ENCODE measurements around the gene TRPM1.
A peak's percentile ranks its signal among the peaks of the same experiment; 100 is the strongest.

TRPM1 gene

DNA sequence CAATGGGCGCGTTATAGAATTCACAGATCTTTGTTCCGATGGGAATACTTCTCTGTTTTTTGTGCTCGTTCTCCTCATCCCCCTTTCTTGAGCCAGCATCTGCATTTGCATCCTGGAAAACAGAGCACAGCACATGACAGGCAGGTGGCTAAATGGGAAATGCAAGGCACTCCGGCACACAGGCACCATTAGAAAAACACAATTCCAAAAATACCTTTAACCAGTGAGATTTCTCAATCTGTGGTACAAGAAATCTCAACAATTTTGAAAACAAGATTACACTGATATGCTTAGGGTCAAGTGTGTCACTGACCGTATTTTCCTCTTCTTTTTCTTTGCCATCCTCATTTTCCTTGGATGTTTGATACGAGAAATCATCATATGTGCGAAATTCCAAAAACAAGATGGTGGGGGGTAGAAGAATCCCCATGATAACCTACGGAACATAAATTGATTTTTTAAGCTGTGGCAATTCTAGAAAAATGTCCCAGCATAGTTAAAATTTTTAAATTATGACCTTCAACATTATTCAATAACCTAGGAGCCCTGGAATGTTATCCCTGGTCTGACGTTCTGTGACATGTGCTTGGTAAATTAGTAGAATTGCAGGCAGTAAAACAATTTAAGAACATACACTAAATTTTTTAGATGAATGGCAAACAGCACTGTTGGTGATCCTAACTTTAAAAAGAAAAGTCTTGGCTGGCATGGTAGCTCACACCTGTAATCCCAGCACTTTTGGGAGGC, 63.6 kb downstream of the TRPM1 start:
- H4K12ac ChIP-seq (ENCODE audit: low read depth, low read length): no peak overlapping the region

DNA sequence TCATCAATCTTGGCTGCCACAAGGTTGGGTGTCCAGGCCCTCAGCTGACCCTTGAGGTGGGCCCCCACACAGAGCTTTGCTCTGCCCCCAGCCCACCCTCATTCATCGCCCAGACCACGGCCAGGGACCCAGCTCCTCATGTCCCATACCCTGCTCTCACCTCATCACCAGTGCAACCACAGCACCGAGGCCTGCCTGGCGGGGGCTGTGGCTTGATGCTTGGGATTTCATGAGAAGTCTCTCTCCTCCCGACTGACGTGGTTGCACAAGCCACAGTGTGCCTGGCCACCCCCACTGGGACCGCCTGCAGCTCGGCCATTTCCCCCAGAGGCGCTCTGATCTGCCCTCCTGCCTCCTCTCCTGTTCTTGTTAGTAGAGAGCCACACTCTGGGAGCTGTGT, 64.7 kb downstream of the TRPM1 start:
- Histone ChIP-seq H4K91ac (ENCODE audit: low read depth, low read length) (peak overlapping the region; percentile 30), H3K27ac (ENCODE audit: low read depth, low read length) (no peak overlapping the region), H3K4ac (ENCODE audit: low read depth, low read length) (no peak overlapping the region), H3K36me3 (ENCODE audit: control insufficient read depth in 1 of 2, insufficient read depth in 2 of 2, low read length in 2 of 2) (no peaks in the 10 kb centered on the region), H3K4me3 (ENCODE audit: low read depth, low read length) (no peak overlapping the region), H2AFZ (ENCODE audit: insufficient read depth, low read length, poor library complexity) (no peak overlapping the region), H4K8ac (ENCODE audit: low read depth, low read length) (no peak overlapping the region), H3K9me3 (ENCODE audit: insufficient read depth, low read depth, low read length) (no peaks in the 10 kb centered on the region), H3K23ac (ENCODE audit: low read length) (no peak overlapping the region), H3K79me2 (ENCODE audit: control insufficient read depth, insufficient read depth, low read length, poor library complexity) (no peaks in the 10 kb centered on the region), H3K14ac (ENCODE audit: low read length) (peak overlapping the region; percentile 63), H3K4me1 (ENCODE audit: control insufficient read depth in 1 of 2, insufficient read depth in 2 of 2, low read length in 2 of 2) (peaks cover 11 to 12% of the 10 kb centered on the region in 2 experiments), H3K27me3 (ENCODE audit: insufficient read depth, low read length) (no peaks in the 10 kb centered on the region), H3K9ac (ENCODE audit: low read length) (no peak overlapping the region), H3K4me2 (ENCODE audit: low read length) (no peak overlapping the region), H3K79me1 (ENCODE audit: low read length) (peaks cover 8% of the 10 kb centered on the region), H2BK120ac (ENCODE audit: insufficient read depth, low read length, poor library complexity) (peak overlapping the region; percentile 49), H3K18ac (ENCODE audit: low read length) (no peak overlapping the region), H2BK5ac (ENCODE audit: low read depth, low read length, poor library complexity) (no peak overlapping the region), H4K12ac (ENCODE audit: low read depth, low read length) (no peak overlapping the region), H2BK12ac (ENCODE audit: low read length) (peak overlapping the region; percentile 77), H2AK5ac (ENCODE audit: low read length) (peak overlapping the region; percentile 57)
- no CpG with 5 or more reads among the region's 9 CpGs for WGBS (ENCODE audit: extremely low coverage, insufficient coverage, insufficient read length)
- no peak for DNase-seq

More for the DNA sequence above, 63.6 kb downstream of the TRPM1 start:
- Histone ChIP-seq H3K23ac (ENCODE audit: low read length) (no peak overlapping the region), H3K79me1 (ENCODE audit: low read length) (peaks cover 6% of the 10 kb centered on the region), H2BK5ac (ENCODE audit: low read depth, low read length, poor library complexity) (no peak overlapping the region), H3K27ac (ENCODE audit: low read depth, low read length) (no peak overlapping the region), H3K27me3 (ENCODE audit: insufficient read depth, low read length) (no peaks in the 10 kb centered on the region), H2BK12ac (ENCODE audit: low read length) (no peak overlapping the region), H4K91ac (ENCODE audit: low read depth, low read length) (no peak overlapping the region), H2AFZ (ENCODE audit: insufficient read depth, low read length, poor library complexity) (no peak overlapping the region), H3K9ac (ENCODE audit: low read length) (no peak overlapping the region), H3K9me3 (ENCODE audit: insufficient read depth, low read depth, low read length) (no peaks in the 10 kb centered on the region), H3K14ac (ENCODE audit: low read length) (no peak overlapping the region), H3K36me3 (ENCODE audit: control insufficient read depth in 1 of 2, insufficient read depth in 2 of 2, low read length in 2 of 2) (no peaks in the 10 kb centered on the region), H2AK5ac (ENCODE audit: low read length) (no peak overlapping the region), H3K4ac (ENCODE audit: low read depth, low read length) (no peak overlapping the region), H4K8ac (ENCODE audit: low read depth, low read length) (no peak overlapping the region), H3K4me3 (ENCODE audit: low read depth, low read length) (no peak overlapping the region), H3K18ac (ENCODE audit: low read length) (no peak overlapping the region), H3K4me1 (ENCODE audit: control insufficient read depth in 1 of 2, insufficient read depth in 2 of 2, low read length in 2 of 2) (peaks cover 11 to 12% of the 10 kb centered on the region in 2 experiments), H3K79me2 (ENCODE audit: control insufficient read depth, insufficient read depth, low read length, poor library complexity) (no peaks in the 10 kb centered on the region), H3K4me2 (ENCODE audit: low read length) (no peak overlapping the region), H2BK120ac (ENCODE audit: insufficient read depth, low read length, poor library complexity) (no peak overlapping the region)
- WGBS (ENCODE audit: extremely low coverage, insufficient coverage, insufficient read length): no CpG with 5 or more reads among the region's 10 CpGs
- DNase-seq: peak; percentile 58 to 90

DNA sequence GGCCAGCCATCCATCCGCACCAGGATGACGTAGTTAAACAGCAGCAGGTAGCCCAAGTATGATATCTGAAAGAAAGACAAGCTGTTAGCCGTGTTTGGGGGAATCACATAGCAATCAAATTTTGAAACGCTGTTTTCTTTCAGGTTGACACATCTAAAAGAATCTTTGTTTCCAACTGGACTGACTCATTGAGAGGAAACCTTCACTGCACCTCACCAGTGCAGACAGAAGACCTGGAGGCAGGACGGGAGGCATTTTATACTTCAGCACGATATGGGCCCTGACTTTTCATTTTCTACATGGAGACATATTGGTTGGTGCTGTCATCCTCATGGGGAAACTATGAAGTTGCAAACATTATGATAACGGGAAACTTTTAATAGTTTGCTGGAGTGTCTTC, 65.9 kb downstream of the TRPM1 start:
- DNase-seq: peak; percentile 53 to 68
- H3K9ac ChIP-seq (ENCODE audit: low read length): no peak overlapping the region
- H3K9me3 ChIP-seq (ENCODE audit: insufficient read depth, low read depth, low read length): no peaks in the 10 kb centered on the region
- no peak overlapping the region for H3K14ac ChIP-seq (ENCODE audit: low read length)
- no peak overlapping the region for H2AFZ ChIP-seq (ENCODE audit: insufficient read depth, low read length, poor library complexity)
- H3K4me3 ChIP-seq (ENCODE audit: low read depth, low read length): no peak overlapping the region
- H3K27me3 ChIP-seq (ENCODE audit: insufficient read depth, low read length): no peaks in the 10 kb centered on the region
- H4K91ac ChIP-seq (ENCODE audit: low read depth, low read length): no peak overlapping the region
- WGBS (ENCODE audit: extremely low coverage, insufficient coverage, insufficient read length): no CpG with 5 or more reads among the region's 7 CpGs
- H3K4me2 ChIP-seq (ENCODE audit: low read length): no peak overlapping the region
- peaks cover 8% of the 10 kb centered on the region for H3K79me1 ChIP-seq (ENCODE audit: low read length)
- no peaks in the 10 kb centered on the region for H3K79me2 ChIP-seq (ENCODE audit: control insufficient read depth, insufficient read depth, low read length, poor library complexity)
- no peak overlapping the region for H4K8ac ChIP-seq (ENCODE audit: low read depth, low read length)
- peaks cover 11 to 12% of the 10 kb centered on the region in 2 experiments for H3K4me1 ChIP-seq (ENCODE audit: control insufficient read depth in 1 of 2, insufficient read depth in 2 of 2, low read length in 2 of 2)
- H3K18ac ChIP-seq (ENCODE audit: low read length): no peak overlapping the region
- no peak overlapping the region for H2BK12ac ChIP-seq (ENCODE audit: low read length)
- H2BK5ac ChIP-seq (ENCODE audit: low read depth, low read length, poor library complexity): no peak overlapping the region
- no peak overlapping the region for H2AK5ac ChIP-seq (ENCODE audit: low read length)
- no peak overlapping the region for H4K12ac ChIP-seq (ENCODE audit: low read depth, low read length)
- H3K4ac ChIP-seq (ENCODE audit: low read depth, low read length): no peak overlapping the region
- no peak overlapping the region for H2BK120ac ChIP-seq (ENCODE audit: insufficient read depth, low read length, poor library complexity)
- H3K23ac ChIP-seq (ENCODE audit: low read length): no peak overlapping the region
- no peak overlapping the region for H3K27ac ChIP-seq (ENCODE audit: low read depth, low read length)
- no peaks in the 10 kb centered on the region for H3K36me3 ChIP-seq (ENCODE audit: control insufficient read depth in 1 of 2, insufficient read depth in 2 of 2, low read length in 2 of 2)

DNA sequence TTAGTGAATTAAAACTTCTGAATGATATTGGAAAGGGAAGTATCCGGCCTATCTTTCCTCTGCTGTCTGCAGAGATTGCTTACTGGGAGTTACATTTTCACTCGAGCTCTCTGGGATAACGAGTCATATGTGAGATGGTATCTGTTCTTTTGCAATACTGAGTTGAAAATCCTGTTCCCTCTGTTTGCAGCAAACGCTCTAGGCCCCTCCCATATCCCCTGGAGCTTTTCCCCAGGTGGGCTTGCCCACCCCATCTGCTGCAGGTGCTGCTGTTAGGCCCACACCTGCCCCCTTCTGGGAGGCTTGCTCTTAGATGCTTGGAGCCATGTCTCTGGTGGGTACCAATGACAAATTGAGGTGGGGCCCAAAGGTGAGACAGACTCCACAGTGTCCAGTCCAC, 67.4 kb downstream of the TRPM1 start:
- Histone ChIP-seq H3K18ac (ENCODE audit: low read length) (no peak overlapping the region), H3K27ac (ENCODE audit: low read depth, low read length) (no peak overlapping the region), H3K4me1 (ENCODE audit: control insufficient read depth in 1 of 2, insufficient read depth in 2 of 2, low read length in 2 of 2) (peaks cover 11 to 12% of the 10 kb centered on the region in 2 experiments), H3K23ac (ENCODE audit: low read length) (no peak overlapping the region), H3K9me3 (ENCODE audit: insufficient read depth, low read depth, low read length) (no peaks in the 10 kb centered on the region), H2BK5ac (ENCODE audit: low read depth, low read length, poor library complexity) (no peak overlapping the region), H3K79me1 (ENCODE audit: low read length) (peaks cover 8% of the 10 kb centered on the region), H4K91ac (ENCODE audit: low read depth, low read length) (peak overlapping the region; percentile 19), H3K79me2 (ENCODE audit: control insufficient read depth, insufficient read depth, low read length, poor library complexity) (no peaks in the 10 kb centered on the region), H2BK120ac (ENCODE audit: insufficient read depth, low read length, poor library complexity) (no peak overlapping the region), H3K14ac (ENCODE audit: low read length) (peak overlapping the region; percentile 20), H3K27me3 (ENCODE audit: insufficient read depth, low read length) (no peaks in the 10 kb centered on the region), H2BK12ac (ENCODE audit: low read length) (no peak overlapping the region), H3K4ac (ENCODE audit: low read depth, low read length) (no peak overlapping the region), H2AK5ac (ENCODE audit: low read length) (no peak overlapping the region), H3K4me3 (ENCODE audit: low read depth, low read length) (no peak overlapping the region), H2AFZ (ENCODE audit: insufficient read depth, low read length, poor library complexity) (peak overlapping the region; percentile 17), H3K36me3 (ENCODE audit: control insufficient read depth in 1 of 2, insufficient read depth in 2 of 2, low read length in 2 of 2) (no peaks in the 10 kb centered on the region), H4K12ac (ENCODE audit: low read depth, low read length) (no peak overlapping the region), H3K9ac (ENCODE audit: low read length) (no peak overlapping the region), H3K4me2 (ENCODE audit: low read length) (no peak overlapping the region), H4K8ac (ENCODE audit: low read depth, low read length) (no peak overlapping the region)
- DNase-seq: peak; percentile 54 to 80
- WGBS (ENCODE audit: extremely low coverage, insufficient coverage, insufficient read length): no CpG with 5 or more reads among the region's 4 CpGs
